NCI-H345 (cell line): ENCODE data around the gene STIL.
"Not testable (repeated sequence)": the region's sequence is repeated elsewhere in the genome, so short reads cannot be mapped to it uniquely, and the experiment has no call there.

Source experiments
- DNase-seq: peaks from one replicate; lab custom pipeline; 2025; lab: John Stamatoyannopoulos, UW

The STIL gene

DNA sequence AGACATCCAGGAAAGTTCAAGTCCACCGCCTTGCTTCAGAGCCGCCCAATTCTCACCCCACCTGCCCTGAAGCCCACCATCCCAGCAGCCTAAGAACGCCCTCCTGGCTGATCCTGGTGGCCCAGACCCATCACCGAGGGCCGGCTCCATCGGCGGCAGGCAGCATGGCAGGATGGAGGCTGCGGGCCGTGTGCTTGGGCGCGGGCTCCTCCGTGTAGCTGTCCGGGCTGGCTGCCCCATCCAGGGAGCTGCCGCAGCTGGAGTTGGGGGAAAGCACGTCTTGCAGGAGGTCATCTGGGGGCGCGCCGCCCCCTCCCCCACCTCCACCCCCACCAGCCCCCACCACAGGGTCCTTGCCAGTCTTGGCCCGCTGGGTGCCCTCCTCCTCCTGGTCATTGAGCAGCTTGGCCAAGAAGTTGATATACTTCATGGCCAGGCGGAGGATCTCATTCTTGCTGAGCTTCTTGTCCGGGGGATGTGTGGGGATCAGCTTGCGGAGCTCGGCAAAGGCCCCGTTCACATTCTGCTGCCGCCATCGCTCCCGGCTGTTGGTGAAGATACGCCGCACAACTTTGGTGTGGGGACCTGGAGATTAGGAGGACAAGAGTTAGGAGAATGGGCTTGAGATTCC lies 94.2 kb downstream of the STIL start:
- no peak for DNase-seq

DNA sequence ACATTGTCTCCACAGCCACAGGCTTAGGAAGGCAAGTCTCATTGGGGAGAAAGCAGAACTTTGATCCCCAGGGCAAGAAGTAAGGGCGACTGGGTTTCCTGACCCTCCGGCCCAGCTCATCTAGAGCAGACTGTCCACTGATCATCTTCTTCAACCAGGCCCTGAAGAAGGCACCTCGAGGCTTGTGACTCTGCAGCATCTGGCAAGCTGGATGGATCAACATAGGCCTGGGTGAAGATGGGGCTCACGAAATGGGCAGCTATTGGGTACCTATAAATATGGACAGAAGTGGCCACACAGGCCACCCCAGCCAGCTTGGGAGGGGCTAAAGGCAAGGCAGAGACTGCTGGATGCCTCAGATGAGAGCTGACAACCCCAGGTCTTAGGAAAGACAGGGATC lies 94.9 kb downstream of the STIL start:
- DNase-seq: no peak

DNA sequence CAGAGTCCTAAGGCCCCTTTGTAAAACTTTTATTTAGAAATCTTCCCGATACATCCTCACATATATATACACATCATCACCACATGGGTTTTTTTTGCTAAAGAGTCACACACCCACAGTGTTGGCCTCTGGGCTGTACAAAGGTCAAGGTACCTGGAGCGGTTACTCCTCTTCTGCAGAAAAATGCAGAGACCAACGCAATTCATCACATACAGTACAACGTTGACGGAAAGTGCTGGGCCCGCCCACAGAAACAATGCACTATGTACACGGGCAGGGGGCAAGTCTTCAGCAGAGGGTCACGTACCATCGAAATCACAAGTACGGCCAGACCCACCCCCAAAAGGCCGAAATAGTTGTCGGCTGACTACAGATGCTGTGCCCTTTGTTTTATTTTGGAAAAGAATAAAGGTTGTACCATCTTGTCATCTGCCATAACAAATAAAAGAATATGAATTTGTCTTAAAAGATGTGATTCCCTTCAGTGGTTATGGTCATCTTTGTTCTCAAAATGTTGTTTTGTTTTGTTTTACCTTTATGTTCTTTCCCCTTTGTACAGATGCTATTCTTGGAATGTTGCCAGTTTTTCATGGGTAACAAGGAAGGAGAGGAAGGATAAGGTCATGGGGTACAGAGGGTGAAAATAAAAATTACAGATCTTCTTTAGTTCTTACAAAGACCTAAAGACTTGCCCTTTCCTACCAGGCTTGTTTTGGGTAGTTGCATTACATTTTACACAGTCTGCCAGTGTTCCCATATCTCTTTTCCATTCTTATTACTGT lies 97.5 kb downstream of the STIL start:
- DNase-seq: no peak

DNA sequence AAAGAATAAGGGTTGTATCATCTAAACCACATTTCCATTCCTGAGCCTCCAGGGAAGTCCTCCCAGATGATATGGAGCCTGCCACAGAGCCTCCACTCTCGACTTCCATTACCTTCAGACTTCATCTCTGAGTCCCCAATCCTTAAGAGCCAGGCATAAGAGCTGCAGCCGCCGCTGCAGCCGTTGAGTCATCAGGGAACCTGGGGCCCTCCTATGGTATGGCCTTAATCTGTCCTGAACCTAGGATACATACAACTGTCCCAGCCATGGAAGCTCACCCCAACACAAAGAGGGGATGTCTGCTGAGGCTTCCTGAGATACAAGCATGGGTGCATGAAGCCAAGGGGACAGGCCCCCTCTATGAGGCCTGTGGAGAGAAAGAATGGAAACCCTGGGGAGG lies 98.2 kb downstream of the STIL start:
- no peak for DNase-seq

DNA sequence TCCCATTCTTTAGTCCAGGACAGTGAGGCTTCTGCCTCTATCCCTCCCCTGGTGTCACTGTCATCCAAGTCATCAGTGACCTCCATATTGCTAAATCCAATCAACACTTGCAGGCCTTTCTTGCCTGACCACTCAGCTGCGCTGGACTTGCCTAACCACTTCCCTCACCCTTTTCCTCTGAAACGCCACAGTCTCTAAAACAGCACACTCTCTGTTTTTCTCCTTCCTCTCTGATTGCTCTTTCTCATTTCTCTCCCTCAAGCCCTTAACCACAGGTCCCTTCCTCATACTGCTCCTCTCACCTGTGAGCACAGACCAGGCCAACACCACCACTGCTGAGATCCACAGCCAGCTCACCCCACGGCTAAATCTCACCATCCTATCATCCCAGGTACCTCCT lies 99.4 kb downstream of the STIL start:
- DNase-seq: no peak

DNA sequence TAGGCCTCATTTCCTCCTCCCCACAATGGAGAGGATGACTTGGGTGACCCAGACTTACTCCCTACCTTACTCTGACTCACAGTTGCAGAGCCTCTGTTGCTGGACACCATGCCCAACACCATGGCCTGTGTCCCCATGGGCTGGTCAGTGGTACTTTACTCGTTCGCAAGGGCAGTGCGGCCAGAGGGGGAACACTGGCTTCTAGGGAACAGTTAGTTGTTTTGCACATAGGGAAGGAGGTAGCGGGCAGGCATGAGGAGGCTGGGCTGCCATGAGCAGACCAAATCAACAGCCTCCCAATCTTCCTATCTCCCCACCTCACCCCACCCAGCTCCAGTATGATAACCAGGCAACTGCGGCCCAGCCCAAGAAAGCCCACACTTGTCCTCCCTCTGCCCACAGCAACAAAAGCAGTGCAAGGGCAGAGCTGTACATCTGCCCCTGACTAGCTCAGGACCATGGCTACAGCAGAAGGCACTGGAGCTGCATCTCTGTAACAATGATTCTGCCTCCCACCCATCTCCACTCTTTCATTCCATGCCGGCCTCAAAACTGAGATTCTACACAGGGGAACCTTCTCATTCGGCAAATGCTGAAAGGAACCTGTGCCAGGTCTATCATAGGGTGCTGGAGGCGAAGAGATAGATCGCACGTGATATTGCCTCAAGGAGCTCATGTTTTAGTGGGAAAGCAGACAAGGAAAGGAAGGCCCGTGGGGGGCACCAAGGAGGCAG lies 100.5 kb downstream of the STIL start:
- no peak for DNase-seq

DNA sequence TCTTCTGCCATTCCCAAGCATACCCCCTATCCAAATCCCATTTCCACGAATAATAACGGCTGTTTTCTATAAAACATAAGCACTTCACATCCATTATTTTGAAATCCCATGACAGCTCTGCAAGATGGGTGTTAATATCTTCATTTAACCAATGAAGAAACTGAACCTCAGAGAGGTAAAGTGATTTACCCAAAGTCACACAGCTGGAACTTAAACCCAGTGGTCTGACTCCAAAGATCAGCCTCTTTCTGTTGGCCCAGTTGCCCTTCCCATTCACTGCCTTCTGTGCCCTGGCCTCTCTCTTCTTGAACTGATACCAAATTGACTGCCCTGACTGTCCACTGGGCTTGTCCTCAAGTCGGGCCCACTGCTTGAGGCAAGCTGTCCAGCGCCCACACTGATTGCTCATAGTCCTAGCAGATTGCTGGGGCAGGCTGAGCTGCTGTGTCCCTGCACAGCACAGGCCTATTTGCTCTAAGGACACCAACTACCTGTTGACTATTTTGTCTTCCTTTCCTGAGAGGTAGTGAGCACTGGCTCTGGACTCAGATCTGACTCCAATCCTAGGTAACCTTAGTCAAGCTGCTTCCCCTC lies 101.2 kb downstream of the STIL start:
- no peak for DNase-seq

DNA sequence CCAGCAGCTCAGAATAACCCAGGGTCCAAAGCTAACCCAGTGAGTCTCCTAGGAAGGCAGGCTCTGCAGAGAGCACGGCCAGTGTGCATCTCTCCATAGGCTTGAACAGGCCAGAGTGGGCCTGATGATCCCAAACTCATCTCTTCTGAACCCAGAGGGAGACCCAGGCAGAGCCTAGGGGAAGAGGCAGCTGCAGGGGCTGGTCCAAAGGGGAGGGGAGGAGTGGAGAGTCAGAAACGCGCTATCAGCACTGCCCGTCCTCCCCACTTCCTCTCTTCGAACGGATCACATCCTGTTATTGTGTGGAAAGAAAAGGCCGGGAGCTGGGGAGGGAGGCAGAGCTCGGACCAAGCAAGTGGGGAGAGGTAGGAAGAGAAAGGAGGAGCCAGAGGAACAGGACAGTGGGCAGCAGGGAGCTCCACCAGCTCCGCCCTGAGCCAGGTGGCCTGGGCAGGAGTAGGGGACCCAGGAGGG lies 102.1 kb downstream of the STIL start:
- no peak for DNase-seq

DNA sequence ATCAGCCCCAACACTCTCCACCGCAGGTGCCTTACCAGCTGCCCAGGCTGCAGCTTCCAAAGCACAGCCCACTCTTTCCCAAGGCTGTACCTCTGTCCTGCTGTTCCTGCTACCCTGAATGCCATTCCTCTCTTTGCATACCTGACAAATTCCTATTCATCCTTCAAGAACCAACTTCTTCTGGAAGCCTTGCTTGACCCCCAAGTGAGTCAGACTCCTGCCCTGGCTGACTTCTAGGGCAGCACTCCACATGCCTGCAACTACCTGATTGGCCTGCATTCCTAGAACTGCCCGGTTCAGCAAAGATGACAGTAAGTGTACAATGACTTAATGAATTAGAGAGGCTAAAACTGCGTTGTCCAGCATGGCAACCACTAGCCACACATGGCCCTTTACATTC lies 103.3 kb downstream of the STIL start:
- no peak for DNase-seq

DNA sequence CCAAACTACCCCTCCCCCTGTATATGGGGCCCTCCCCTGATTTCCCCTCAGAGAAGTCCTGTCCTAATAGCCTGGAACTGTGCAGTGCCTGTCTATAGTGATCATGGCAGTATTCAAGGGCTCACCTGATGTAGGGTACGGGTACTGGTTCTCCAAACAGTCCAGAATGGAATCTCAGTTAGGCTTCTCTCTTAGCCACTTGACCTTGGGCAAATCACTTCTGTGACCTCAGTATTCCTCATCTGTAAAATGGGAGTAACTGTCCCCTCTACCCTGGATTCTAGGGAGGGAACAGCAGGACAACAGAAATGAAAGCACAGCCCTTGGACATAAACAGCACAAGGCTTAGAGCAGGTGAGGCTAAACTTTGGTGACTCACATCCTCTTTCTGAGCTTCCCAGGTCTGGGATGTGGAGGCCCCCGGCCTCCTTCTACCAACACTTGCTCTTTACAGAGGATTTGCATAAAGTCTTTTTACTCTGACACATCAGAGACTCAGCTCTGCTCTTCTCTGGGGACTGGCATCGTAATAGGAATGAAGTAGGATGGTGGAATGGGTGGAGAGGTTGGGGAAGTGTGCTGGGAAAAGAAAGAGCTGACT lies 104.1 kb downstream of the STIL start:
- DNase-seq: no peak

DNA sequence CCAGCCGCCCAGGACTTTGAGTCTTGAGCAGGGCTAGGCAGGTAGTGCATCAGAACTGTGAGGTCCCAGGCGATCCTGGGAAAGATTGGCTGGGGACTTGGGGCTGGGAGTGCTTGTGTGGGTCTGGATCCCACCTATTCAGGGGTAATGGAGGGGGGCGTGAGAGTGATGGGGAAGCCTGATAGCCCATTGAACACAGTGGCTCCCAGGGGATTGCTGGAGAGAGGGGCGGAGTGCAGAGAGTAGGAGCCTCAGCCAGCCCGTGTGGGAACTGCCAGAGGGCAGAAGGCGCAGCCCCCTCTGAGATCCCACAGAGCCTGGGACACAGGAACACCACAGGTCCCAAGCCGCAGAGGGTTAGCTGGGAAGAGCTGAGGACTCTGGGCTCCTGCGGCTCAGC lies 104.9 kb downstream of the STIL start:
- no peak for DNase-seq

DNA sequence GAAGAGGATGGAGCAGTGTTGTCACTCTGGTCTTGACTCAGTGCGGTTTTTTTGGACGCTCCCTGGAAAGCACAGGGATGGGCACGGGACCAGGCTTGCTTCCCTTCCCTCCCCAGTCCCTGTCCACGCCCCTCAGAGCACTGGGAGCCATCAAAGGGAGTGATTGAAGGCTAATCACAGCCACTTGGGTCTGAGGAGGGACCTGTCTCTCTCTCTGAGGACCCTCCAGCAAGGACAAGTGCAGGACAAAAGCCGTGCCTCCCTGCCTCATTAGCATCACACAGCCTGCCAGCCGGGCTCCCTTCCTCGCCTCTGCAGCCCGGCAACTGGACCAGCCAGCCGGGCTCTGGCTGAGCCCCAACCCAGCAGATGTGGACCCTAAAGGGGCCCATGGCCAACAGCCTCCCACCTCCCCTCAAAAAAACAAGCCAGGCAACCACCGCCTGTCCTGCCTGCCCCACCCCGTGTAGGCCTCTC lies 105.5 kb downstream of the STIL start:
- DNase-seq: no peak

DNA sequence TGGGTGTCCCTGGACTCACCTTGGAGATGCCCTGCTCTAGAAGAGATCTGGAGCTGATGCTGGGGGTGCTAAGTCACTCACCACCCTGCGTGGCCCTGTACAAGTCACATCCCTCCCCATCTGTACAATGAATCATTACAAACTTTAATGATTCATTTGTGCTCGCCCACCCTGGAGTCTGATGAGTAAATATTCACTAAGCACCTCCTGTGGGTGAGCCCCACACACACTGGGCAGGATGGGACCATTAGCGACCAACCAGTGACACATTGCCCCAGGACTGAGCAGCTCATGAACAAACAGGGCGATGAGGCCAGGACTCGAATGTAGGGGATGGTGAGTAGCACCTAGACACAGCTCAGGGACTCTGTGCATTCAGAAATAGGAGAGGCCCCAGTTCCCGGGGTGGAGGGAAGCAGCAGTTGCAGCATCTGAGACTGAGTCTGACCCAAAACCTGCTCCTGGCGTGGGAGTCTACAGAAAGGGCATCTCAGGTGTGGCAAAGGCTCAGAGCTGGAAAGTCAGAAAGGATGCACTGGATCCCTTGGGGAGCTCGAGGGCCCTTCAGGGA lies 106.1 kb downstream of the STIL start:
- DNase-seq: no peak

DNA sequence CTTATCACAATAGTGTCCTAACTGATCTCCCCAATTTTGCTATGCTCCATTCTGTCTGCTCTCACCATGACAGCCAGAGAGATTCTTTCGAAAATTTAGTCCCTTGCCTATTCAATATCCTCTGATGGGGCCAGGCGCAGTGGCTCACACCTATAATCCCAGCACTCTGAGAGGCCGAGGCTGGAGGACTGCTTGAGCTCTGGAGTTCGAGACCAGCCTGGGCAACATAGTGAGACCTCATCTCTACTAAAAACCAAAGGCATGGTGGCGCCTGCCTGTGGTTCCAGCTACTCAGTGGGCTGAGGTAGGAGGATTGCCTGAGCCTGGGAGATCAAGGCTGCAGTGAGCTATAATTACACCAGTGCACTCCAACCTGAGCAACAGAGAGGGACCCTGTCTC lies 108.0 kb downstream of the STIL start:
- no peak for DNase-seq

DNA sequence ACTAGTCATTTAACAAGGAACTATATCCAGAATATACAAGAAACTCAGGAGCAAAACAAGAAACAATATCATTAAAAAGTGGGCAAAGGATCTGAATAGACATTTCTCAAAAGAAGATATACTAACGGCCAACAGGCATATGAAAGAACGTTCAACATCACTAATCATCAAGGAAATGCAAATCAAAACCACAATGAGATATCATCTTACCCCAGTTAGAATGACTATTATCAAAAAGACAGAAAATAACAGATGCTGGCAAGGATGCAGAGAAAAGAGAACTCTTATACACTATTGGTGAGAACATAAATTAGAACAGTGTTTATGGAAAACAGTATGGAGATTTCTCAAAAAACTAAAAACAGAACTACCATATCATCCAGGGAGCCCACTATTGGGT lies 110.4 kb downstream of the STIL start:
- DNase-seq: not testable (repeated sequence)

DNA sequence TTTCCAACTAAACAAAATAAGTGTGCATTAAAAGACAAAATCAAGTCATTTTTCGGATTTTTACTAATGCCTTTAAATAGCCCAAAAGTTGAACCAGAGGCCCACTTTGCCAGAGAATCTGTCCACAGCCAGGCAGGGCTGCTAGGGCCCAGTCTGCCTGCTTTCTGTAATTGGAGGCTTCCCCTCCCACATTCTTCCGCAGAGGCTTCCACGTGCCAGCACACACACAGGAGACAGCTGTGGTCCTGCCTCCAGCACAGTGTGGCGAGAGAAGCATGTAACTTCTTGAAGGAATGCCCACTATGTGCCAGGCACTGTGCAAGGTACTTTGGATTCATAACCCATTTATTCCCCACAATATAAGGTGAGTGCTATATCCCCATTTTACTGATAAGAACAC lies 112.8 kb downstream of the STIL start:
- DNase-seq: no peak
